ENCODE data around the gene MRI1.

DNA sequence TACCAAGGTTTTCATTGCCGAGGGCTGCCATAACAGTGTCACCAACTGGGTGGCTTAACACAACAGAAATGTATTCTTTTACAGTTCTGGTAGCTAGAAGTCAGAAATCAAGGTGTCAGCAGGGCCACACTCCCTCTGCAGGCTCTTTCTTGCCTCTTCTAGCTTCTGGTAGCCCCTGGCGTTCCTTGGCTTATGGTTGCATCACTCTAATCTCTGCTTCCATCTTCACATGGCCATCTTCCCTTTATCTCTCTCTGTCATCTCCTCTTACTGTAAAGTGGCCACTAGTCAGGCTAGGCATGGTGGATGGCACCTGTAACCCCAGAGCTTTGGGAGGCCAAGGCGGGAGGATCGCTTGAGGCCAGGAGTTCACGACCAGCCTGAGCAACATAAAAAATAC is 38.0 kb upstream of the MRI1 start:
- TF ChIP-seq RFX5 (IDR thresholded peaks at IDR 0.05) (no peak), ESRRA (IDR thresholded peaks at IDR 0.05; ENCODE audit: borderline replicate concordance, low read length) (no peak), MAX (IDR thresholded peaks at IDR 0.05) (no peak), MYC (IDR thresholded peaks at IDR 0.05; ENCODE audit: borderline replicate concordance, low read length) (no peak), CTCF (IDR thresholded peaks at IDR 0.05) (no peak), RAD21 (conservative IDR thresholded peaks at IDR 0.05 in 1 of 2, IDR thresholded peaks at IDR 0.05 in 1 of 2) (no peak), POLR2AphosphoS2 (conservative IDR thresholded peaks at IDR 0.05; ENCODE audit: low read length) (no peak)

Measured in A549 (cell line).